Liver (tissue), 9 donors: Measurements from ENCODE around the gene SAFB. TPM values are rescaled to one million over a fixed set of nuclear protein-coding genes. Genes with fewer than 3 reads are reported as not detected.

Experiments used
- DNase-seq: peaks from one replicate; pipeline ENCODE4 v3.0.0-alpha.2; 2017; ENCODE audit warnings: low spot score
- H3K27ac ChIP-seq, 2 donors: one replicate each; pipeline ENCODE4 v1.7.0; 2013; ENCODE audit warnings: inconsistent platforms in 2 of 2, low read length in 2 of 2, control low read depth in 1 of 2, low read depth in 1 of 2, mild to moderate bottlenecking in 1 of 2
- H3K27me3 ChIP-seq, 4 donors: one replicate each; pipeline versions ENCODE4 v1.6.1 to v1.7.0; 2013; ENCODE audit warnings: low read length in 3 of 4, inconsistent platforms in 1 of 4, mild to moderate bottlenecking in 1 of 4, moderate library complexity in 1 of 4; ENCODE audit not compliant: control insufficient read depth in 4 of 4, insufficient read depth in 4 of 4
- H3K36me3 ChIP-seq, 4 donors: one replicate each; pipeline versions ENCODE4 v1.6.1 to v1.7.0; 2013; ENCODE audit warnings: low read length in 3 of 4, mild to moderate bottlenecking in 3 of 4, low read depth in 1 of 4, moderate library complexity in 1 of 4; ENCODE audit not compliant: control insufficient read depth in 4 of 4, insufficient read depth in 3 of 4
- H3K4me1 ChIP-seq, 4 donors: one replicate each; pipeline versions ENCODE4 v1.6.1 to v1.7.0; 2013; ENCODE audit warnings: low read length in 3 of 4, mild to moderate bottlenecking in 3 of 4, moderate library complexity in 1 of 4; ENCODE audit not compliant: control insufficient read depth in 4 of 4, insufficient read depth in 4 of 4
- H3K4me3 ChIP-seq, 3 donors: one replicate each; pipeline versions ENCODE4 v1.6.1 to v1.7.0; 2013; ENCODE audit warnings: low read length in 3 of 3, control low read depth in 1 of 3, low read depth in 1 of 3, mild to moderate bottlenecking in 1 of 3
- H3K9ac ChIP-seq, 2 donors: one replicate each; pipeline ENCODE4 v1.7.0; 2013; ENCODE audit warnings: low read length in 2 of 2, mild to moderate bottlenecking in 2 of 2, moderate library complexity in 2 of 2, control low read depth in 1 of 2, low read depth in 1 of 2
- H3K9me3 ChIP-seq, 4 donors: one replicate each; pipeline versions ENCODE4 v1.6.1 to v1.7.0; 2013; ENCODE audit warnings: low read length in 3 of 4; ENCODE audit not compliant: control insufficient read depth in 4 of 4
- ATF3 ChIP-seq: IDR thresholded peaks from 2 replicates; pipeline ENCODE4 v1.6.1; 2016; ENCODE audit warnings: antibody characterized with exemption
- CTCF ChIP-seq: fragments of 150-350 bp; IDR thresholded peaks from 2 replicates; pipeline ENCODE4 v1.5.1; 2017; ENCODE audit warnings: improper control_type of control experiment, low read depth, low read length; ENCODE audit not compliant: missing input control
- FOXA1 ChIP-seq: IDR thresholded peaks from 2 replicates; pipeline ENCODE4 v1.6.1; 2016; ENCODE audit warnings: antibody characterized with exemption
- GABPA ChIP-seq, 2 donors: IDR thresholded peaks in 1 of 2; conservative IDR thresholded peaks in 1 of 2; 2 replicates each; pipeline ENCODE4 v1.6.1; 2016; ENCODE audit warnings: antibody characterized with exemption in 2 of 2, mild to moderate bottlenecking in 1 of 2, moderate library complexity in 1 of 2
- HNF4A ChIP-seq, 2 donors: conservative IDR thresholded peaks; 2 replicates each; pipeline ENCODE4 v1.6.1; 2016; ENCODE audit warnings: antibody characterized with exemption in 2 of 2, mild to moderate bottlenecking in 2 of 2
- HNF4G ChIP-seq: IDR thresholded peaks from 2 replicates; pipeline ENCODE4 v1.6.1; 2016; ENCODE audit warnings: antibody characterized with exemption
- JUND ChIP-seq, 2 donors: IDR thresholded peaks; 2 replicates each; pipeline ENCODE4 v1.6.1; 2016; ENCODE audit warnings: antibody characterized with exemption in 2 of 2
- MAX ChIP-seq: IDR thresholded peaks from 2 replicates; pipeline ENCODE4 v1.6.1; 2016; ENCODE audit warnings: antibody characterized with exemption
- NR2F2 ChIP-seq: IDR thresholded peaks from 2 replicates; pipeline ENCODE4 v1.6.1; 2016; ENCODE audit warnings: antibody characterized with exemption
- RAD21 ChIP-seq, 2 donors: IDR thresholded peaks; 2 replicates each; pipeline ENCODE4 v1.6.1; 2016; ENCODE audit warnings: antibody characterized with exemption in 2 of 2, mild to moderate bottlenecking in 2 of 2
- REST ChIP-seq: IDR thresholded peaks from 2 replicates; pipeline ENCODE4 v1.6.1; 2016; ENCODE audit warnings: antibody characterized with exemption, mild to moderate bottlenecking
- RXRA ChIP-seq, 2 donors: IDR thresholded peaks; 2 replicates each; pipeline ENCODE4 v1.6.1; 2017 to 2018; ENCODE audit warnings: antibody characterized with exemption in 2 of 2, mild to moderate bottlenecking in 1 of 2
- SP1 ChIP-seq: IDR thresholded peaks from 2 replicates; pipeline ENCODE4 v1.6.1; 2018; ENCODE audit warnings: antibody characterized with exemption, mild to moderate bottlenecking
- WGBS: extraction: QIAGEN DNeasy Blood & Tissue Kit; methylation state at CpG from one replicate; pipeline ENCODE4 v1.1.7; 2013; 5-methylcytosine and 5-hydroxymethylcytosine counted together
- polyA plus RNA-seq, 2 donors: library from polyadenylated mRNA; stranded (reverse) in 1 of 2; unstranded in 1 of 2; fragments of 200-250 nt in 1 of 2; fragments of >200 nt in 1 of 2; fragmentation: Nextera tagmentation in 1 of 2; extraction: Ambion mirVana in 1 of 2; gene quantifications; one replicate each; pipeline versions ENCODE4 v1.2.1 to v1.2.3, GENCODE V29; 2013 to 2015
- total RNA-seq, 2 donors: library from RNA; depleted of rRNA; stranded (reverse); fragments of >200 nt; gene quantifications; one replicate each; pipeline ENCODE4 v1.2.3, GENCODE V29; 2014
- donor health status: healthy.
- donor health status: healthy.
- donor health status: healthy.
- donor health status: healthy.
- donor health status: healthy.

Gene SAFB
- total and polyA plus RNA-seq, 4 donors, result 16.5 to 65.0 (median 38.5) TPM

- H3K9ac ChIP-seq, result no peak overlapping the region
- H3K4me3 ChIP-seq, result no peak overlapping the region
- H3K4me1 ChIP-seq, result peaks cover 0 to 5% (median 2%) of the 10 kb centered on the region in 4 donors
- DNase-seq, result no peak
- no peaks in the 10 kb centered on the region for H3K27me3 ChIP-seq
- H3K27ac ChIP-seq, result no peak overlapping the region
- TF ChIP-seq HNF4A (conservative IDR thresholded peaks at IDR 0.05) (no peak), FOXA1 (no peak), RXRA (IDR thresholded peaks at IDR 0.05) (no peak), NR2F2 (no peak), REST (no peak), GABPA (IDR thresholded peaks at IDR 0.05 in 1 of 2, conservative IDR thresholded peaks at IDR 0.05 in 1 of 2) (no peak)
- H3K9me3 ChIP-seq, result no peaks in the 10 kb centered on the region
- no peaks in the 10 kb centered on the region for H3K36me3 ChIP-seq
- 89% methylated on average over 6 of the region's 6 CpGs for WGBS
Measured at GRCh38 chr19:5575590-5575989, 47.3 kb upstream of the SAFB start.

GRCh38 chr19:5578097-5578846 is 44.6 kb upstream of the SAFB start:
- Histone ChIP-seq H3K4me1 (peaks cover 0 to 5% (median 2%) of the 10 kb centered on the region in 4 donors), H3K4me3 (no peak overlapping the region), H3K36me3 (no peaks in the 10 kb centered on the region), H3K27ac (no peak overlapping the region), H3K9me3 (no peaks in the 10 kb centered on the region), H3K27me3 (no peaks in the 10 kb centered on the region), H3K9ac (no peak overlapping the region)
- WGBS, result 23% methylated on average over 28 of the region's 28 CpGs
- peak; percentile 83 for DNase-seq
- peak; percentile 95 for TF ChIP-seq CTCF
- no peak for TF ChIP-seq HNF4G
- no peak for TF ChIP-seq REST
- TF ChIP-seq ATF3, result no peak
- TF ChIP-seq JUND (IDR thresholded peaks at IDR 0.05), result no peak
- no peak for TF ChIP-seq SP1
- no peak for TF ChIP-seq MAX
- no peak for TF ChIP-seq NR2F2
- TF ChIP-seq RAD21 (IDR thresholded peaks at IDR 0.05), result peak; percentile 85
